ENCODE results near the gene NT5C.

NT5C gene

DNA sequence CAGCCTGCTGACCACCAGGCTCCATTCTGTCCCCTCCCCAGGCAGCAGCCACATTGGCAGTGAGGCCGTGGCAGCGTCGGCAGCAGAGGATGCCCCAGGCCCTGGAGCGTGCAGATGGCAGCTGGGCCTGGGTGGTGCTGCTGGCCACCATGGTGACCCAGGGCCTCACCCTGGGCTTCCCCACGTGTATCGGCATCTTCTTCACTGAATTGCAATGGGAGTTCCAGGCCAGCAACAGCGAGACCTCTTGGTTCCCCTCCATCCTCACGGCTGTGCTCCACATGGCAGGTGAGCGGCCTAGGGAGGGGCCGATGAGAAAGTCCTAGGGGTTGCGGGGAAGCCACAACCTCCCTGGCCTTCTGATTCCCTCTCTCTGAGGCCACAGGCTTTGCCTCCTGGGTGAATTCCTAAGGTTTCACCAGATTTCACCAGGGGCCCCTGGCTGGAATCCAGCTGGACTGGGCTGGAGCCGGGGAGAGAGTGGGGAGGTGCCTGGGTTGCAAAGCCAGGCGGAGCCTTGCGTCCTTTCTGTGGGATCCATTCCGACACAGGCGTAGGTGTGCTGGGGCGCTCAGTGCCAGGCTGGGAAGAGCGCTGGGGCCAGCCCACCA lies 37.9 kb downstream of the NT5C start:
- no peak for DNase-seq (ENCODE audit: low read depth in 1 of 2, low spot score in 1 of 2)

DNA sequence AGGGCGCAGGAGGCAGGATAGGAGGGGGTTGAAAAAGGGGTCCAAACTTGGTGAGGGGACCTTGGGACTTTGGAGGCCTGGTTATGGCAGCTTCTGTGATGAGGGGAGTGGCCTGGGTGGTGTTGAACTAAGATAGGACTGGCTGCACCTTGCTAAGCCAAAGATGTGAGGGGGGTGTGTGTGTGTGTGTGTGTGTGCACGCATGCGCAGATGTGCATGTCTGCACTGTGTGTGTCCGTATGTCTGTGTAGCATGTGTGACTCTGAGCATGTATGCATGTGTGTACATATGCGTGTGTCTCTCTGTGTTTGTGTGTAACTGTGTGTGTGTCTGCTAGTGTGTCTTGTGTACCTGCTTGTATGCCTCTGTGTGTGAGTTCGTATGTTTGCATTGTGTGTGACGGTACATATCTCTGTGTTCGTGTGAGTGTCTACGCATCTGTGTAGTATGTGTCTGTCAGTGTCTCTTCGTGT lies 39.7 kb downstream of the NT5C start:
- DNase-seq (ENCODE audit: low read depth in 1 of 2, low spot score in 1 of 2), result no peak

DNA sequence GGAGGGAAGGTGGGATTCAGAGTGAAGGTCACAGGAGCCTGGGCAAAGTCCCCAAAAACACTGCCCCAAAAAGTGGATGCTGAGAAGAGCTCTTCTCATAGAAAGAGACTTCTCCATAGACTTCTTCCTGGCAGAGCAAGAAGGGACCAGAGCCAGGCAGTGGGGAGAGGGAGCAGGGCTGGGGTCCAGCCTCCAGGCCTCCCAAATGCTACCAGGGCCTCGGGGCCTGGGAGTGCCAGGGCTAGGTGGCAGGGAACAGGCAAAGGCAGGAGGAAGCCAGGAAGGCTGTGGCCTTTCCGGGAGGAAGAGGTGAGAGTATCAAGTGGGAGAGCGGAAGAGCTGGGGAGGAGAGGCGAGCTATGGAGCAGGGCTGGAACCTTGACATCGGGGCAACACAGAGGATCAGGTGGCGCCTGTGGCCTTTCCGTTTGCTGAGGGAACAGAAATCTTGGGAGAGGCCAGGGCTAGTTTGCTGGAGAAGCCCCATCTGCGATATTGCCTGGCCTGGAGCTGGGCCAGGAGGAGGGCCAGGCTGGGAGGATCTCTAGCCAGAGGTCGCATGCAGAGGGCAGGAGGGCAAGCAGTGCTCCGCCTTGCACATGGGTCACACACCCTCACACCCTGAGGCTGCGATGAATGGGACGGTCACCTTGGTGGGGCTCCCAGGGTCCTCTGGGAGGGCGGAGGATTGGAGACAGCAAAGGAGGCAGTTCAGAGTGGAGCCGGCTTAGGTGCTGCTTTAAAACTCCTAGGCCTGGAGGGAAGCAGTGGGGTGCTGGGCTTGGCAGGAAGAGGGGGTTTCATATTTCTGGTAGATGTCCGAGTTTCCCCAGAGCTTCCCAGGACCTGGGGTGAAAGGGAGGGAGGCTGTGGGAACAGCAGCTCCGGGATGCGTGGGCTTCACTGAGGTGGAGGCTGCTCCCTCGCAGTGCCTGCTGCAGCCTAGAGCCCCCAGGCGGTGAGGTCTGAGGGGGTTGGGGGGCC lies 40.4 kb downstream of the NT5C start:
- DNase-seq (ENCODE audit: low read depth in 1 of 2, low spot score in 1 of 2), result no peak

DNA sequence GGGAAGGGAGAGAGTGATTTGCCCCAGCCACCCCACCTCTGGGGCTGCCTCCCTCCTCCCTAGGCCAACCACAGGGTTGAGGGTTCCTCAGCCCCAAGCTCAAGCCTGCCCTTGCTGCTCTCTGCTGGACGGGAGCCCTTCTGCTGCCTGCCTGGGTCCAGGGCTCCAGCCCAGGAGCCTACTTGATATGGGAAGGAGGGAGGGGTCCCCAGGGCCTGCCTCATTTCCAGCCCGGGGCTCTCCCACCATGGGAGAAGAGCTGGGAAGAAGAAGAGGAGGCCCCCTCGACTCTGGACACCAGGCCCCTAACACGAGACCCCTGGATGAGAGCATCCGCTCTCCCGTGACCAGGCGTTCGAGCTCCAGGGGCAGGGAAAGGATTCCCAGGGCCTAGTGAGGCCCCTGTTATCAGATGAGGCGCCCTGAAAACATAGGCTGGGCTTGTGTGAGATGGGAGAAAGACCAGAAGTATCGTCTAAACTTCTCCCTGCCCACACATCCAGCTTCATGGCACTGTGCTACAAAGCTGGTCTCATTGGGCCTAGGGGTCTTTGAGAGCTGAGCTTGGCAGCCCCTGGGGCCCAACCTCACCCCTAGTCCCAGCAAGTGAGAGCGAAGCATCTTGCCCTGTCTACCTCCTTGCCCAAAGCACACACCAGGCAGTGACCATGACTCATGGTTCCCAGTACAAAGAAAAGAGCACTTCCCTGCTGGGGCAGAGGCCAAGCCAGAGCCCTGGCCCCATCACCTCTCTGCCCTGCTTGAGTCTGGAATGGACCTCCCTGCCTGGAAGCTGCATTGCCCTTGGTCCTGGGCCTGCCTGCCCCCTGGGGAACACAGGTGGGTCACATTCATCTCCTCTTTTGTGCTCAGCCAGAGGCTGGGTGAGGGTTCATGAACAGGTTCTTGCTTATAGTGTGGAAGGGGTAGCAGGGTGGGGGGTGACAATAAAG lies 42.8 kb downstream of the NT5C start:
- no peak for DNase-seq (ENCODE audit: low read depth in 1 of 2, low spot score in 1 of 2)

DNA sequence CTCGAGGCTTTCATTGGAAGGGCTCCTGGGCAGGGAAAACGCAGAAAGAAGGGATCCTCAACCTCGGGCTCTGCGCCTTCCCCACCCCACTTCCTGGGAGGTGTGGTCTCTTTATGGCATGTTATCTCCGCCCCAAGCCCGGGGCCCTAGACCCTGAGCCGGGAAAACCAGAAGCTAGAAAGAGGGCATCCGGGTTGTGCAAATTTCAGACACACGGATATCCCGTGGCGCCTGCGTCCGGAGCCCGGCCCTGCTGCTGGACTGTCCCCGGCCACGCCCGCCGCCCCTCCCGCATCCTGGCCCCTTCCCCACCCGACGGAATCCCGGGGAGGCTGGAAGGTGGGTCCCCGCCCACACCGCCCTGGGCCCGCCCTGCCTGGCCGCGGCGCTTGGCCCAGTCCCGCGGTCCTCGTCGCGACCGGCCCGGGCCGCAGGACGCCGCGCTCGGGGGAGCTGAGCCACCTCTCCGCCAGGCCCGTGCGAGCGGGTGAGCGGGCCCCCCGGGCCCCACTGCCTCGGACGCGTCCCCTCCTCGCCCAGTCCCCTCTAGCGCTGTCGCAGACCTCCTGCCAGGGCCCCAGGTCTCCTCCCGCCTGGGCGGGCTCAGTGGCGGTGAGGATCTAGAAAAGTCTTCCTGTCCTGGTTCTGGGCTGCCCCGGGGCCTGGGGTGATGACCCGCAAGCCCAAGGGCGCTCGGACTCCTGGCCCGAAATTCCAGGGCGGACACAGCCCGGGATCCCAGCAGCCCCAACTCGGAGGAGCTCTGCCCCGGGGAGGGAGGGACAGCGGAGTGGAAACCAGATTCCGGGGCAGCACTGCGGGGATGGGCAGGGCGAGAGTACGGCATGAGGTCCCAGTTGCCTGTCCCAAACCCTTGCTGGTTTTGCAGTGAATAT lies 43.7 kb downstream of the NT5C start, which contains the start of gene SLC16A5:
SLC16A5 (plus strand) TSS at position 397 of the 896 bp plus-strand sequence. CDS start 5,683 bp downstream, outside the sequence.
- DNase-seq (ENCODE audit: low read depth in 1 of 2, low spot score in 1 of 2), result no peak

DNA sequence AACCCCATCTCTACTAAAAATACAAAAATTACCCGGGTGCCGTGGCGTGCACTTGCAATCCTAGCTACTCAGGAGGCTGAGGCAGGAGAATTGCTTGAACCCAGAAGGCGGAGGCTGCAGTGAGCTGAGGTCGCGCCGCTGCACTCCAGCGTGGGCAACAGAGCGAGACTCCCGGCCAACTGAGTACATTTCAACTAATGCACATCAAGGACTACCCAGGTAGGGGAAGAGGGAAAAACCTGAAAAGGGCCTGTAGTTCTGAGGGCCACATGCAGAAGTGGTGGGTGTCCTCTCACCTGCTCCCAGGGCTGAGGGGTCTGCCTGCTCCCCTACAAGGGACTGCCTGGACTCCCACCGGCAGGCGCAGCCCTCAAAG lies 44.4 kb downstream of the NT5C start:
- no peak for DNase-seq (ENCODE audit: low read depth in 1 of 2, low spot score in 1 of 2)

DNA sequence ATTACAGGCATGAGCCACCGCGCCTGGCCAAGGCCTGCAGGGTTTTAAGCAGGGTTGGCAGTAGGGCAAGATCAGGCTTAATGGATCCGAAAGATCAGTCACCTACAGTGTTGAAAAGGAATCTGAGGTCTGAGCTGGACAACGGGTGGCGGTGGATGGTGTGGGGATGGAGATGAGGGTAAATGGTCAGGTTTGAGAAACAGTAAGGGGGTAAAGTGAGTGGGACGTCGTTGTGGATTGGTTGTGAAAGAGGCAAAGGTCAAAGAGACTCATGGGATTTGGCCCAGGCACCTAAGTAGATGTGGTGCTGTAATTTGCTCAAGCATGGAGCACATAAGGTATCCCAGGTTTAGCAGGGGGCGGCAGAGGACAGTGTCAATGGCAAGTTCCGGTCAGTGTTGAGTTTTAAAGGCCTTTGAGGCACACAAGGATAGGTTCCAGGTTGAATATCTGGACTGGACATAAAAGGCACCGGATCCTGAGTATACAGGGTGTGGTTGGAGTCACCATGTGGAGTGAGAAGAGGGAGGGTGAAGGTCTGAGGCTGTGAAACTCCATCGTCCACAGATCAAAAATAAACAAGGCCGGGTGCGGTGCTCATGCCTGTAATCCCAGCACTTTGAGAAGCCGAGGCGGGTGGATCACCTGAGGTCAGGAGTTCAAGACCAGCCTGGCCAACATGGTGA lies 44.9 kb downstream of the NT5C start:
- DNase-seq (ENCODE audit: low read depth in 1 of 2, low spot score in 1 of 2), result no peak

DNA sequence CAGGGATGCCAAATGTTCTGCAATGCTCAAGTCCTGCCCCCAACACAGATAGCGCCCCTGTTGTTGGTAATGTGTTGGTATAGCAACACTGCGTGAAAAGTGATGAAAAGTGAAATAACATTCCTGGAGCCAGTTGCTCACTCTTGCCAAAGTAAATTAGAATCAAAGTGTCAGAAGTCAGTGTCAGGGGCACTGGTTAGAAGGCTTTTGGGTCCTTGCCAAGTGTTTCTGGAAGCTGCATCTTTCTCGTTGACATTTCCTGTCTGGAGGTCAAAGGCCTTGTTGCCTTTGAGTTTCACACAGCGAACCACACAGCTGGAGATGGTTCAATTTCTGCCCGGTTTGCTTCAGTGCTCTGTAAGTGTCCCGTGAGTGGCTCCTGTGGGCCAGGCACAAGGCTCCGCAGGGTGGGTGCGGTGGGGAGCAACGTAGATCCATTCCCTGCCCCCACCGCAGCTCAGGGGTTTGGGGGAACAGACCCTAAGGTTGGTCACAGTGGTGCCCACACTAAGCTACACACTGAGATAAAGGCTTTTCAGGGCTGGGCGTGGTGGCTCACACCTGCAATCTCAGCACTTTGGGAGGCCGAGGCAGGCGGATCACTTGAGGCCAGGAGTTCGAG lies 47.4 kb downstream of the NT5C start:
- no peak for DNase-seq (ENCODE audit: low read depth in 1 of 2, low spot score in 1 of 2)

DNA sequence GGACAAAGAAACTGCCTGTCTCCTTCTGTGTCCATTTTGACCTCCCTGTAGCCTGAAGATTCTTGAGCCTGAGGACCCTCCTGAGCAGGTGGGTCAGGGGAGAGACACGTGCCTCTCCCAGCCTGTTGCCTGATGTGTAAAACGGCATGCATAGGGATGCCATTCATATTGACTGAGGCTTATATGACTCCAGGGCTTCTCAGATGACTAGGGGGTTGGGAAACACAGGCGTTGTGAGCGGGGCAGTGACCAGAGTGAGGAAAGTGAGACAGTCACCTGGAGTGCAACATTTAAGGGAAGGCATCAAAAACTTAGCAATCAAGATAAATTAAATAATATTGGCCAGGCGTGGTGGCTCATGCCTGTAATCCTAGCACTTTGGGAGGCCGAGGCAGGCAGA lies 48.9 kb downstream of the NT5C start:
- DNase-seq (ENCODE audit: low read depth in 1 of 2, low spot score in 1 of 2), result no peak

DNA sequence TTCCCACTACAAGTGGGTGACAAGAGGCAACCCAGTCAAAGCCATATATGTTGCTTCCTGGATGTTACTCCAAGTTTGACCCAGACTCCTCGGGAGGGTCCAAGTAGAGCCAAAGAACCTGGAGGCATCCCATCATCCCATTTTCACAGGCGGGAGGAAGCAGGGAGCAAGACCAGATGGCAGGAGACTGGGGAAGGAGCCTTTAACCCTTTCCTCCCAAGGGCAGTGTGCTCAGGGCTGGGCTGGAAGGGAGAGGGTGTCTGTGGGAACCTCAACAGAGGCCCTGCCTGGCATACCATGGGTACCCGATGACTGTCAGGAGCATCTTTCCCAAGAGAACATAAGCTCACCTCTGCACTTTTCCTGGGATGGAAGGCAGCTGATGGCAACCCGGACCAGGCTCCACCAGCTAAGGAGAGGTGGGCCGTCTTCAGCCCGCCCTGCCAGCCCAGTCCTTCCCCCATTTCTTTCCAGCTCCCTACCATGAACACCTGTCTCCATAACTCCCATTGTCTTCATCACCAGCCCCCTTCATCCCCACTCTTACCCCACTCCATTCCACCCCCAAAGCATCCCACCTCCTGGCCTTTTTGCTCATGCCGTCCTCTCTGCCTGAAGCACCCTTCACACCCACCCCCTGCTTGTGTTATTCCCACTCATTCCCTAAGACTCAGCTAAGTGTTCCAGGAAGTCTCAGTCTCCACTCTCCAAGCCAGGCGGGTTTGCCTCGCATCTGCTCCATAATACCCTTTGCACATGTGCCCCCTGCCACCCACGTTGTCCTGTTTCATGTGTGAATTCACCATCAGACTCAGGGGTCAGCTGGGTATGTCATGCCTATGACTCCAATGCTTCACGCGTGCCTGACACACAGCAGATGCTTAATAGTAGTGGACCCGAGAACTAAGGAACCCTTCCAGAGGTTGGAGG lies 49.7 kb downstream of the NT5C start:
- DNase-seq (ENCODE audit: low read depth in 1 of 2, low spot score in 1 of 2), result no peak

Data from activated CD4-positive, alpha-beta T cell treated with anti-CD3 and anti-CD28 coated beads, Interleukin-2, amount 50 U/mL, for 24 hours (primary cell).